ENCODE measurements around the gene FATE1.

FATE1 gene

GRCh38 chrX:151743651-151744470 lies 28.0 kb downstream of the FATE1 start:
- no peak for DNase-seq

- no peak for DNase-seq
These were observed 29.8 kb downstream of the FATE1 start for GRCh38 chrX:151745651-151746050.

GRCh38 chrX:151746502-151746901 lies 30.7 kb downstream of the FATE1 start:
- DNase-seq: no peak

GRCh38 chrX:151750511-151750910 lies 34.7 kb downstream of the FATE1 start:
- DNase-seq: no peak

DNA sequence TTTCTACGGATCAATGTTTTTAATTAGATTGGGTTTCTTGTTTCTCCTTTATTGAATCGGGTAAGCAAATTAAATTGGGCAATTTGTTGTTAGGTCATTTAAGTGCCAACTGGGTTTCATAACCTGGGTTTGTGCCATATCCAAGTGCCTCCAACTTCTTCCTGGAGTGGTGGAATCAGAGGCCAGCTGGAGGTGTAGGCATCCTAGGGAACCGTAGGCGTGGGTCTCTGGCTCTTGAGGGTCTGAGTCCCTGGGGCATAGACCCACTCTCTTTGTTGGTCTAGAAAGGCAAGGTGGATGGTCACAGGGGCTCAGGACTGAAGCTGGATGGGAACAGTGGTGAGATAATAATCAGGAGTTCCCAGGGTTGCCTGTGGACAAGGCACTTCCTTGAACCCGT lies 37.0 kb downstream of the FATE1 start:
- DNase-seq: no peak

DNA sequence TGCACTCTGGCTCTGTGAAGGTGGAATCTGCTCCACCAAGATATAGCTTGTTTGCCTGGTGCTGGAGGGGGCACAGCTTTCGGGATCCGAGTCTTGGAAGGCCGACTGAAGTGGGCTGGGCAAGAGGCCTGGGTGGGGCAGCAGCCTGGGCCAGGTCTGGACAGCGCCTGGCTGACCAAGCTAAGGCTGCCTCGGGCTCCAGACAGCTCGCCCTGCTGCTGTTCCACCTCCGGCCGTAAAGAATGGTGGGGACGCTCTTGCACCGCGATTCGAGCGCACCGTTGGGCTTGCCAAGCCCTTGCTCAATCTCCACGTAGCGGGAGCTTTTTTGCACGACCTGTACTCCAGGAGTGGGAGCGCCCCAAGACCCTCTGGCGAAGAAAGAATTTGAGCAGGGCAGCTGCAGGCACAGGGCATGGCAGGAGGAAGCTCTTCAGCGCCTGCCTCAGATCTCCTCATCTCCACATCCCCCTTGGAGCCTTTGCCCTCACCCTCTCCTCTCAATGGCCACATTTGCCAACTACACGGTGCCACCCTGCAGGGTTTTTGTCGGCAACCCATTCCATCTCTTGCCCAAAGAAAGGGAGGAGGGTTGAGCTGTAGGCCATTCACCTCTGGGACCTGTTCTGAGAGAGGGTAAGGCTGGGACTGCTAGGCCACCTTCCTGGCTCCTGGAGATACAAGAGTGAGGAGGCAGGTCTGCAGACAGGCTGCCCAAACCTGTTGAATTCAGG lies 37.6 kb downstream of the FATE1 start:
- peak; percentile 2 for DNase-seq

DNA sequence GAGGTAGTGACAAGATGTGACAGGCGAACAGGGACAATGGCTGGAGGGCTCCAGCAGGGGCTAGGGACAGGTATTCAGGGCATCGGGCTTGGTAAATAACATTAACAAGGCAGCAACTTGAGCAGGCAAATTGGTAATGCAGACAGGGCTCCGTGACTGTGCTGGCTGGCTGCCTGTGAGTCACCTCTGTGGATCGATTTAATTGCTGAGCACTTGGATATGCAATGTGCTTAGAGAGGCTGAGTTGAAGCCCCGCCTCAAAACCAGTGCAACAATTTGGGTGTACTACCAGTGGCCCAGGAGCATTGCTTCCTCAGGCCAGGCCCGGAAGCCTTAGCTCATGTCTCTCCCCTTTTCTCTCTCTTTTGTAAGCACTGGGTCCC lies 38.2 kb downstream of the FATE1 start:
- peak; percentile 13 for DNase-seq

DNA sequence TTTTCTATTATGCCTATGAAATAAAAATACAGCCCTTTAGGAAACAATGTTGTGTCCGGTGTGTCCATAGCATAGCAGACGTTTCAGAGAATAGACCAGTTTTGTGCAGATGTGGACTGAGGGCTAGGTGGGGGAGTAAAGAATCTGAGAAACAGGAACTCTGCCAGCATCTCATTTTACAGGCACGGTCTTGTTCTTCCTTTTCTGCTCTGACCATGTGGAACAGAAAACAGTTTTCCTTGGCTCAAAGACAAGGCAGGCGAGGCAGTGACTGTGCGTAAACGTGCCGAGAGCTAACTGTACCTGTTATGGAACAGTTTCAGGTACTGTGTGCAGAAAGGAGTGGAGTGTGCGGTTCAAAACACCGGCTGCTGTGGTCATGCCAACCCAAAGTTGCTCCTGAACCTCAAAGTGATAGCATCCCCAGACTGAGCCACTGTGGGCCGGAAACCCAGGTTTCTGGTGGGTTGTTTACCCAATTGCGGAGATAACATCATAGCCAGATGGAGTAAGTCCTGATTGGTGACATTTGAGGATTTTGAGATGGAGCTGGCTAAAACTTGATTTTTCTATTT lies 38.9 kb downstream of the FATE1 start:
- peak; percentile 28 for DNase-seq

GRCh38 chrX:151759041-151759708 lies 43.3 kb downstream of the FATE1 start:
- no peak for DNase-seq

DNA sequence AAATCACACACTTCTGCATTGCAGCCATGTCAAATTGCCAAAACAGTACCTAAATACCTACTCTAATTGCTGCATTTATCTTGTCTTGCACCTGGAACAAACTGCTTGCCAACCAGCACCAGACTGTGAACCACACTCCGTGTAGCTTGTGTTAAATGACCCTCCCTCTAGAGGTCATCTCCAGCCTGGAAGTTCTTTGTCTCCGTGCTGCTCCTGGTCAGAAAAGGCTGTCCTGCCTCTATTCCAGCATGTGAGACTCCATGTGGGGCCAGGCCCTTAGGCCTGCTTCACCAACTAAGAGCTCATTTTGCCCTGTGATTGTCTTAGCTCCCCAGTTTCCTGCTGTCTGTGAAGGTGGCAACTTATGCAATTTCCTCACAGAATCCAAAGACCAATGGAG lies 47.0 kb downstream of the FATE1 start:
- DNase-seq: no peak

- no peak for DNase-seq
These were observed 47.9 kb downstream of the FATE1 start for GRCh38 chrX:151763711-151764110.

DNA sequence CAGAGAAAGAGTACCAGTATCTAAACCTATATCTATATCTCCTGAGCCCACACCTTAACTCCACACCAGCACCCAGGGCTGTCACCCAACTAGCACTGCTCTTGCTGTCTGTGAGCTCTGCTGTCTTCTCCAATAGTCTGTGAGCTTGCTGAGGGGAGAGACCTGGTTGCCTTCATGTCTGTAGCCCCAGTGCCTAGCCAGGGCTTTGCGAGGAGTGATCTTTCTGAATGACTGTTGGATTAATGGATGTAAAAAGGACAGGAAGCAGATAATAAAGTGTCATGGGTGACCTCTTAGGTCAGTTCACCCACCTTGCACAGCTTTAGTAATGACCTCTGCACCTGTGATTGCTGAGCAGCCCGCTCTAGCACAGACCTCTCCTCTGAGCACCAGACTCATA lies 49.2 kb downstream of the FATE1 start:
- DNase-seq: no peak

DNA sequence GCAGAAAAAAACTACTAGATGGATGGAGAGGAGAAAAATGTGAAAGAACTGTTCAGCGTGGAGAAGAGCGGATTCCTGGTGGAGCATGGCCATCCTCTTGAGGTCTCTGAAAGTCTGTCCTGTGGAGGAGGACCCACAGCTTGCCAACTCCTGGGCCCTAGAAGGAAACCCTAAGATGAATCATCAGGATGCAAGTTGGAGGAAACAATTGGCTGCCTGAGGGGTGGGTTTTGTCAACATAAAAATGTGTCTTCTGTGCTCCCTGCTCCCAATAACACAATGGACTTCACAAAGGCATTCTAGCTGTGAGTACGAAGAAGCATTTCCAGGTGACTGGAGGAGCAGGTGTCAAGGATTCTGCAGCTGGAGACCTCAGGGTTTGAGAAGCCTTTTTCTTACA lies 55.9 kb downstream of the FATE1 start:
- no peak for DNase-seq
